Esophagus muscularis mucosa (tissue), 4 donors: Measurements from ENCODE around the gene ARRB2. TPM values are rescaled to one million over a fixed set of nuclear protein-coding genes. Genes with fewer than 3 reads are reported as not detected.

Source experiments
- DNase-seq: peaks from one replicate; pipeline ENCODE4 v3.0.0-alpha.2; 2017; ENCODE audit errors: extremely low spot score
- H3K27ac ChIP-seq, 4 donors: fragments of 200-600 bp; sonication (generic); replicated peaks in 1 of 4; 1 replicate in 3 of 4; 2 replicates in 1 of 4; pipeline ENCODE4 v1.5.1; 2016 to 2019; ENCODE audit warnings: mild to moderate bottlenecking in 1 of 4
- H3K27me3 ChIP-seq, 4 donors: fragments of 200-600 bp; sonication (generic); one replicate each; pipeline versions ENCODE4 v1.5.1 to v1.6.0; 2016 to 2019
- H3K36me3 ChIP-seq, 4 donors: fragments of 200-600 bp; sonication (generic); one replicate each; pipeline ENCODE4 v1.5.1; 2016 to 2019
- H3K4me1 ChIP-seq, 4 donors: fragments of 200-600 bp; sonication (generic); one replicate each; pipeline ENCODE4 v1.5.1; 2016 to 2019
- H3K4me3 ChIP-seq, 4 donors: fragments of 200-600 bp; sonication (generic); 1 replicate in 2 of 4; 2 replicates in 2 of 4; pipeline ENCODE4 v1.5.1; 2016 to 2019; ENCODE audit warnings: mild to moderate bottlenecking in 4 of 4, moderate library complexity in 1 of 4
- H3K9me3 ChIP-seq, 4 donors: fragments of 200-600 bp; sonication (generic); 1 replicate in 3 of 4; 2 replicates in 1 of 4; pipeline ENCODE4 v1.5.1; 2016 to 2019
- CTCF ChIP-seq, 3 experiments: fragments of 200-600 bp in 2 of 3; fragments of 450-650 bp in 1 of 3; sonication (generic) in 2 of 3; IDR thresholded peaks; one replicate each; pipeline ENCODE4 v1.5.1; 2017 to 2019; ENCODE audit warnings: antibody characterized with exemption in 3 of 3, mild to moderate bottlenecking in 2 of 3, moderate library complexity in 1 of 3
- EP300 ChIP-seq: sonication (generic); formaldehyde crosslinking; IDR thresholded peaks from one replicate; pipeline ENCODE4 v1.6.1; 2017; ENCODE audit warnings: antibody characterized with exemption
- POLR2A ChIP-seq: fragments of 450-650 bp; IDR thresholded peaks from one replicate; pipeline ENCODE4 v1.6.1; 2017; ENCODE audit warnings: antibody characterized with exemption, moderate library complexity, mild to moderate bottlenecking, low read depth
- POLR2AphosphoS5 ChIP-seq, 2 donors: sonication (generic); formaldehyde crosslinking; IDR thresholded peaks; one replicate each; pipeline ENCODE4 v1.6.1; 2017; ENCODE audit warnings: antibody characterized with exemption in 2 of 2
- WGBS: methylation state at CpG from one replicate; pipeline ENCODE4 v1.1.5; 2018; 5-methylcytosine and 5-hydroxymethylcytosine counted together
- intact Hi-C: fragments of 100-400 bp; cut with DNase I; formaldehyde crosslinking; loops from one replicate; pipeline ENCODE4 v1.15.1; 2023
- total RNA-seq, 4 donors: library from RNA; depleted of rRNA; stranded (reverse); fragments of >200 nt; gene quantifications; one replicate each; pipeline versions ENCODE4 v1.1.0 to v1.2.1, GENCODE V29; 2016

ARRB2 gene
- total RNA-seq, 4 donors from 2014 or later, result 25.4 to 41.4 (median 31.4) TPM

DNA sequence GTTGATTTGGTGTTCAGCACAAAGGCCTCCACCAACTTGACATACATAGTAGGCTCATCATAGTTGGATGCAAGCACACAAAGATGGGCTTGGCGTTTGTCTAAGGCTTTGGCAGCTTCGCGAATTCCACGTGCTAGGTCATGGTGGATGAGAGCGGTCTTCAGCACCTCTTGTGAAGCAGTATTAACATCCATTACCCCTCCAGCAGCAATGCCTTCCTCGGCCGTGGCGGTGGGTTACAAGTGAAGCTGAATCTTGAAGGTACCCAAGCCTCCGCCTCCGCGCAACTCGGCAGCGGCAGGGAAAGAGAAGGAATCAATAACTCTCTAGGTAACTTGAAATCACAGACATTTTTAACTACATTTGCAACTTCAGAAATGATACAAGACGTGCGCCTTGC is 5.4 kb upstream of the ARRB2 start:
- Histone ChIP-seq H3K27me3 (no peaks in the 10 kb centered on the region), H3K36me3 (no peaks in the 10 kb centered on the region), H3K9me3 (no peaks in the 10 kb centered on the region), H3K27ac (no peak overlapping the region), H3K4me3 (no peak overlapping the region), H3K4me1 (peaks cover 3 to 43% (median 36%) of the 10 kb centered on the region in 4 donors)
- intact Hi-C loops, result loop anchor here (10.0 kb wide), 1 partner anchor 180 kb away; no protein-coding TSS in a partner anchor
- no peak for DNase-seq
- TF ChIP-seq EP300, result no peak
- TF ChIP-seq CTCF (IDR thresholded peaks at IDR 0.05), result no peak
- no peak for TF ChIP-seq POLR2AphosphoS5 (IDR thresholded peaks at IDR 0.05)
- TF ChIP-seq POLR2A, result no peak
- 97% methylated on average over 15 of the region's 15 CpGs for WGBS

GRCh38 chr17:4706121-4706520 is 4.3 kb upstream of the ARRB2 start:
- no peak overlapping the region for H3K4me3 ChIP-seq
- TF ChIP-seq CTCF (IDR thresholded peaks at IDR 0.05) (no peak), POLR2AphosphoS5 (IDR thresholded peaks at IDR 0.05) (no peak), POLR2A (no peak), EP300 (no peak)
- 79% methylated on average over 7 of the region's 7 CpGs for WGBS
- no peak for DNase-seq
- H3K9me3 ChIP-seq, result no peaks in the 10 kb centered on the region
- peaks cover 8 to 47% (median 38%) of the 10 kb centered on the region in 4 donors for H3K4me1 ChIP-seq
- H3K36me3 ChIP-seq, result no peaks in the 10 kb centered on the region
- no peak overlapping the region for H3K27ac ChIP-seq
- H3K27me3 ChIP-seq, result no peaks in the 10 kb centered on the region
- intact Hi-C loops, result loop anchor here (10.0 kb wide), 1 partner anchor 179 kb away; no protein-coding TSS in a partner anchor

GRCh38 chr17:4708436-4708835 is 2.0 kb upstream of the ARRB2 start:
- Histone ChIP-seq H3K4me1 (peaks cover 17 to 37% (median 33%) of the 10 kb centered on the region in 4 donors), H3K9me3 (no peaks in the 10 kb centered on the region), H3K4me3 (no peak overlapping the region), H3K36me3 (no peaks in the 10 kb centered on the region), H3K27me3 (no peaks in the 10 kb centered on the region), H3K27ac (no peak overlapping the region)
- TF ChIP-seq CTCF (IDR thresholded peaks at IDR 0.05) (no peak), POLR2AphosphoS5 (IDR thresholded peaks at IDR 0.05) (peak in 1 of 2 donors; percentile 9)
- intact Hi-C loops, result loop anchor here (10.0 kb wide), 1 partner anchor 176 kb away; no protein-coding TSS in a partner anchor
- no peak for DNase-seq
- 83% methylated on average over 8 of the region's 8 CpGs for WGBS

DNA sequence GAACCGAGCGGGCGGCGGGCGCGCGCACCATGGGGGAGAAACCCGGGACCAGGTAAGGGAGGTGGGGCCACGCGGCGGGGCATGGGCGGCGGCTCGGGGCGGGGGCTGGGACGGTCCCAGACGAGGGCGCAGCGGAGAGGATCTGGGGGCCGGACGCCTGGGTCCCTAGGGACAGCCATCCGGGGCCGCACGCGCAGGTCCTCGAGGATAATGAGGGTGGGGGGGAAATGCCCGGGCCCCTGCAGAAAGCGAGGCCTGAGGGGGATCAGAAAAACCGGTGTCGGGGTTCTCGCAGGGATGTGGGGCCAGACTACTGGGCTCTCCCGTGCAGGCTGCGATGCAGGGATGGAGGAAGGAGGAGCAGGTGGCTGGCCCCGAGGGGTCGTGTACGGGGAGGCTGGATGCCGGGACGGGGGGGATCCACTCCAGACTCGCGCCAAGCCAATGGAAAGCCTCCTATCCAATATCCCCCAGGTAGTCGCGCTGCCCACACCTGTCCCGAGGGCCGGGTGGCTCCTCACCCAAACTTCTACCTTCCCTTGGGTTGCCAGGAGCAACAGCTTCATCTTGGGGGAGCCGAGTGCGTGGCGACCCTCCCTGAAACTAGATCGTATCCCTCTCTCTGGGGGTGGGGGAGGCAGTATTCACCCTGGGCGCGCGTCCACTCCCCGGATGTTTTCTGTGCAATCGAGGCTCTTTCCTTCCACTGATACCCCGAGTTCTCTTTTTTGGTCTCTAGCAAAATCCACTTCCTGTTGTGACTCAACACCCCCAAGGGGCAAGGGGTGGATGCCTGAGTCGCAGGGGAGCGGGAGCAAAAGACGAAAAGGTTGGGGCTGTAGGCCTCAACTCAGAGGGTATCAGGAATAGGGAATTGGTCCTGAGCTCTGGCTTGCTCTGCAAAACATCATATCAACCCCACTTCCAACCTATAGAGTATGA is 532 bp downstream of the ARRB2 start:
- Histone ChIP-seq H3K4me3 (peak overlapping the region; percentile 73 to 84 (median 80)), H3K27ac (peak overlapping the region; percentile 82 to 89 (median 86)), H3K36me3 (peaks cover 0 to 4% (median 2%) of the 10 kb centered on the region in 4 donors), H3K9me3 (no peaks in the 10 kb centered on the region), H3K27me3 (no peaks in the 10 kb centered on the region), H3K4me1 (peaks cover 17 to 32% (median 28%) of the 10 kb centered on the region in 4 donors)
- no peak for TF ChIP-seq EP300
- TF ChIP-seq POLR2AphosphoS5 (IDR thresholded peaks at IDR 0.05), result peak in 1 of 2 donors; percentile 12
- no peak for TF ChIP-seq CTCF (IDR thresholded peaks at IDR 0.05)
- no peak for DNase-seq
- intact Hi-C loops, result no loop called here
- WGBS, result 20% methylated on average over 31 of the region's 57 CpGs
